HEK293 (cell line): ENCODE data around the gene SPATA21.

Experiments used
- CTCF ChIA-PET: fragments of 350-600 bp; formaldehyde crosslinking; extraction: SDS; loops from one replicate; lab custom pipeline; 2021; ENCODE audit warnings: antibody characterized with exemption; lab: Yijun Ruan, JAX
- POLR2A ChIA-PET: fragments of 300-600 bp; formaldehyde crosslinking; extraction: SDS; loops from one replicate; lab custom pipeline; 2020; ENCODE audit warnings: antibody characterized with exemption, inconsistent platforms; lab: Yijun Ruan, JAX
- H3K27ac ChIP-seq: fragments of 200-500 bp; sonication (Bioruptor generic); 2 replicates; pipeline ENCODE4 v1.5.1; 2014; ENCODE audit warnings: low read depth, low read length, control low read depth, inconsistent platforms; ENCODE audit errors: extremely low read depth
- H3K36me3 ChIP-seq, 2 experiments: fragments of 200-500 bp in 1 of 2; sonication (Bioruptor generic) in 1 of 2; 1 replicate in 1 of 2; 2 replicates in 1 of 2; pipeline ENCODE4 v1.5.1; 2014 to 2017; ENCODE audit warnings: inconsistent platforms in 2 of 2, low read length in 2 of 2; ENCODE audit not compliant: control insufficient read depth in 2 of 2, insufficient read depth in 1 of 2
- H3K4me1 ChIP-seq: fragments of 200-500 bp; sonication (Bioruptor generic); 2 replicates; pipeline ENCODE4 v1.5.1; 2014; ENCODE audit warnings: mild to moderate bottlenecking, low read length, inconsistent platforms; ENCODE audit not compliant: control insufficient read depth, insufficient read depth
- H3K4me3 ChIP-seq: 2 replicates; pipeline ENCODE4 v1.5.1; 2011; ENCODE audit warnings: low read depth, mild to moderate bottlenecking, control low read depth, low read length, moderate library complexity
- H3K9me3 ChIP-seq: fragments of 200-500 bp; sonication (Bioruptor generic); 2 replicates; pipeline ENCODE4 v1.5.1; 2014; ENCODE audit warnings: low read depth, low read length, inconsistent platforms; ENCODE audit not compliant: control insufficient read depth, insufficient read depth
- MYNN ChIP-seq: fragments of 450-650 bp; formaldehyde crosslinking; IDR thresholded peaks from 2 replicates; pipeline ENCODE4 v1.5.1; 2016; ENCODE audit warnings: missing biosample characterization, missing genetic modification characterization, borderline replicate concordance
- SP2 ChIP-seq: fragments of 450-650 bp; formaldehyde crosslinking; IDR thresholded peaks from 2 replicates; pipeline ENCODE4 v1.5.1; 2016; ENCODE audit warnings: missing biosample characterization, missing genetic modification characterization
- ZBTB7A ChIP-seq: fragments of 450-650 bp; formaldehyde crosslinking; IDR thresholded peaks from 2 replicates; pipeline ENCODE4 v1.5.1; 2016; ENCODE audit warnings: low read depth, missing biosample characterization, missing genetic modification characterization
- ZBTB8A ChIP-seq: fragments of 450-650 bp; formaldehyde crosslinking; IDR thresholded peaks from 2 replicates; pipeline ENCODE4 v1.5.1; 2016; ENCODE audit warnings: missing biosample characterization, missing genetic modification characterization
- ZNF132 ChIP-seq: fragments of 450-650 bp; formaldehyde crosslinking; IDR thresholded peaks from 2 replicates; pipeline ENCODE4 v1.5.1; 2017; ENCODE audit warnings: missing biosample characterization, missing genetic modification characterization, borderline replicate concordance
- ZNF155 ChIP-seq: fragments of 450-650 bp; formaldehyde crosslinking; IDR thresholded peaks from 2 replicates; pipeline ENCODE4 v1.5.1; 2016; ENCODE audit warnings: missing biosample characterization, missing genetic modification characterization
- ZNF354C ChIP-seq: fragments of 450-650 bp; formaldehyde crosslinking; IDR thresholded peaks from 2 replicates; pipeline ENCODE4 v1.5.1; 2016; ENCODE audit warnings: missing biosample characterization, missing genetic modification characterization, low read depth, borderline replicate concordance
- ZNF366 ChIP-seq: fragments of 450-650 bp; formaldehyde crosslinking; conservative IDR thresholded peaks from 2 replicates; pipeline ENCODE4 v1.5.1; 2016; ENCODE audit warnings: missing biosample characterization, missing genetic modification characterization
- ZNF394 ChIP-seq: fragments of 450-650 bp; formaldehyde crosslinking; IDR thresholded peaks from 2 replicates; pipeline ENCODE4 v1.5.1; 2016; ENCODE audit warnings: missing biosample characterization, missing genetic modification characterization, mild to moderate bottlenecking, moderate library complexity, borderline replicate concordance
- ZNF571 ChIP-seq: fragments of 450-650 bp; formaldehyde crosslinking; IDR thresholded peaks from 2 replicates; pipeline ENCODE4 v1.5.0; 2017; ENCODE audit warnings: missing biosample characterization, missing genetic modification characterization
- ZNF610 ChIP-seq: fragments of 450-650 bp; formaldehyde crosslinking; IDR thresholded peaks from 2 replicates; pipeline ENCODE4 v1.5.1; 2016; ENCODE audit warnings: missing biosample characterization, missing genetic modification characterization, borderline replicate concordance
- ZSCAN16 ChIP-seq: fragments of 450-650 bp; formaldehyde crosslinking; IDR thresholded peaks from 2 replicates; pipeline ENCODE4 v1.5.1; 2016; ENCODE audit warnings: missing biosample characterization, missing genetic modification characterization
- ZSCAN30 ChIP-seq: fragments of 450-650 bp; IDR thresholded peaks from 2 replicates; pipeline ENCODE4 v1.5.1; 2018; ENCODE audit warnings: missing biosample characterization, mild to moderate bottlenecking, missing genetic modification characterization, moderate library complexity
- TF ChIP-seq, protein P1 (sequence below): fragments of 450-650 bp; formaldehyde crosslinking; IDR thresholded peaks from 2 replicates; pipeline ENCODE4 v1.5.1; 2016; ENCODE audit warnings: missing biosample characterization, missing genetic modification characterization
- TF ChIP-seq, protein P2 (sequence below): fragments of 450-650 bp; formaldehyde crosslinking; IDR thresholded peaks from 2 replicates; pipeline ENCODE4 v1.5.1; 2016; ENCODE audit warnings: missing biosample characterization, missing genetic modification characterization
- TF ChIP-seq, protein P3 (sequence below): fragments of 450-650 bp; formaldehyde crosslinking; IDR thresholded peaks from 2 replicates; pipeline ENCODE4 v1.5.1; 2016; ENCODE audit warnings: missing biosample characterization, missing genetic modification characterization, low read depth
- TF ChIP-seq, protein P4 (sequence below): fragments of 450-650 bp; formaldehyde crosslinking; IDR thresholded peaks from 2 replicates; pipeline ENCODE4 v1.5.1; 2016; ENCODE audit warnings: missing biosample characterization, missing genetic modification characterization
- TF ChIP-seq, protein P5 (sequence below): fragments of 450-650 bp; formaldehyde crosslinking; optimal IDR thresholded peaks from 2 replicates; pipeline ENCODE3; 2016; ENCODE audit warnings: missing biosample characterization, mild to moderate bottlenecking, missing genetic modification characterization
- TF ChIP-seq, protein P6 (sequence below): fragments of 450-650 bp; IDR thresholded peaks from 2 replicates; pipeline ENCODE4 v1.5.1; 2018; ENCODE audit warnings: missing biosample characterization, mild to moderate bottlenecking, missing genetic modification characterization

Gene SPATA21

DNA sequence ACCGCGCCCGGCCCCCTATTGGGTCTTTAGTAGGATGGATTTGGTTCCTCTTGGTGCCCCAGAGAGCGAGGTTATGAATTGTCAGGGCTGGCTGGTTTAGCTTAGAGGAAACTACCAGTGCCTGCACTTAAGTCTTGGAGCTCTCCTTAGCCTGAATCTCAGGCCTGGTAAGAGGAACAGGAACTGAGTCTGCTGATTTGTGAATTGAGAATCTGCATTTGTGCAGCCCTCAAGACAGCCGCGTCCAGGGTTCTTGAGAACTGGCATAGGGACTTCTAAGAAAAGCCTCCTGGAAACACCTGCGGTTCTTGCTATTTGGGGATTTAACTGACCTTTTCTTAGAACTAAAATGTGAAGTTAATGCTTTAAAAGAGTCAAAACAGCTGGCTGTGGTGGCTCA, 5.0 kb upstream of the SPATA21 start:
- H3K36me3 ChIP-seq: peaks cover 0 to 51% of the 10 kb centered on the region in 2 experiments; a peak in 2 of 3 replicates
- ChIA-PET CTCF (no interaction called here), POLR2A (no interaction called here)
- H3K9me3 ChIP-seq: no peaks in the 10 kb centered on the region
- H3K4me3 ChIP-seq: no peak overlapping the region
- no peak overlapping the region for H3K27ac ChIP-seq
- no peaks in the 10 kb centered on the region for H3K4me1 ChIP-seq
- no peak for TF ChIP-seq ZBTB7A (tag by site-specific recombination)
- no peak for TF ChIP-seq ZNF394 (tag by site-specific recombination)
- TF ChIP-seq SP2 (tag by site-specific recombination): no peak
- TF ChIP-seq, protein P1, sequence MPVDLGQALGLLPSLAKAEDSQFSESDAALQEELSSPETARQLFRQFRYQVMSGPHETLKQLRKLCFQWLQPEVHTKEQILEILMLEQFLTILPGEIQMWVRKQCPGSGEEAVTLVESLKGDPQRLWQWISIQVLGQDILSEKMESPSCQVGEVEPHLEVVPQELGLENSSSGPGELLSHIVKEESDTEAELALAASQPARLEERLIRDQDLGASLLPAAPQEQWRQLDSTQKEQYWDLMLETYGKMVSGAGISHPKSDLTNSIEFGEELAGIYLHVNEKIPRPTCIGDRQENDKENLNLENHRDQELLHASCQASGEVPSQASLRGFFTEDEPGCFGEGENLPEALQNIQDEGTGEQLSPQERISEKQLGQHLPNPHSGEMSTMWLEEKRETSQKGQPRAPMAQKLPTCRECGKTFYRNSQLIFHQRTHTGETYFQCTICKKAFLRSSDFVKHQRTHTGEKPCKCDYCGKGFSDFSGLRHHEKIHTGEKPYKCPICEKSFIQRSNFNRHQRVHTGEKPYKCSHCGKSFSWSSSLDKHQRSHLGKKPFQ (tag by site-specific recombination): no peak
- no peak for TF ChIP-seq ZNF354C
- no peak for TF ChIP-seq MYNN
- TF ChIP-seq, protein P2, sequence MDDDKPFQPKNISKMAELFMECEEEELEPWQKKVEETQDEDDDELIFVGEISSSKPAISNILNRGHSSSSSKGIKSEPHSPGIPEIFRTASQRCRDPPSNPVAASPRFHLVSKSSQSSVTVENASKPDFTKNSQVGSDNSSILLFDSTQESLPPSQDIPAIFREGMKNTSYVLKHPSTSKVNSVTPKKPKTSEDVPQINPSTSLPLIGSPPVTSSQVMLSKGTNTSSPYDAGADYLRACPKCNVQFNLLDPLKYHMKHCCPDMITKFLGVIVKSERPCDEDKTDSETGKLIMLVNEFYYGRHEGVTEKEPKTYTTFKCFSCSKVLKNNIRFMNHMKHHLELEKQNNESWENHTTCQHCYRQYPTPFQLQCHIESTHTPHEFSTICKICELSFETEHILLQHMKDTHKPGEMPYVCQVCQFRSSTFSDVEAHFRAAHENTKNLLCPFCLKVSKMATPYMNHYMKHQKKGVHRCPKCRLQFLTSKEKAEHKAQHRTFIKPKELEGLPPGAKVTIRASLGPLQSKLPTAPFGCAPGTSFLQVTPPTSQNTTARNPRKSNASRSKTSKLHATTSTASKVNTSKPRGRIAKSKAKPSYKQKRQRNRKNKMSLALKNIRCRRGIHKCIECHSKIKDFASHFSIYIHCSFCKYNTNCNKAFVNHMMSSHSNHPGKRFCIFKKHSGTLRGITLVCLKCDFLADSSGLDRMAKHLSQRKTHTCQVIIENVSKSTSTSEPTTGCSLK (tag by site-specific recombination): no peak
- TF ChIP-seq, protein P3, sequence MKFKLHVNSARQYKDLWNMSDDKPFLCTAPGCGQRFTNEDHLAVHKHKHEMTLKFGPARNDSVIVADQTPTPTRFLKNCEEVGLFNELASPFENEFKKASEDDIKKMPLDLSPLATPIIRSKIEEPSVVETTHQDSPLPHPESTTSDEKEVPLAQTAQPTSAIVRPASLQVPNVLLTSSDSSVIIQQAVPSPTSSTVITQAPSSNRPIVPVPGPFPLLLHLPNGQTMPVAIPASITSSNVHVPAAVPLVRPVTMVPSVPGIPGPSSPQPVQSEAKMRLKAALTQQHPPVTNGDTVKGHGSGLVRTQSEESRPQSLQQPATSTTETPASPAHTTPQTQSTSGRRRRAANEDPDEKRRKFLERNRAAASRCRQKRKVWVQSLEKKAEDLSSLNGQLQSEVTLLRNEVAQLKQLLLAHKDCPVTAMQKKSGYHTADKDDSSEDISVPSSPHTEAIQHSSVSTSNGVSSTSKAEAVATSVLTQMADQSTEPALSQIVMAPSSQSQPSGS (tag by site-specific recombination): no peak
- TF ChIP-seq, protein P4, sequence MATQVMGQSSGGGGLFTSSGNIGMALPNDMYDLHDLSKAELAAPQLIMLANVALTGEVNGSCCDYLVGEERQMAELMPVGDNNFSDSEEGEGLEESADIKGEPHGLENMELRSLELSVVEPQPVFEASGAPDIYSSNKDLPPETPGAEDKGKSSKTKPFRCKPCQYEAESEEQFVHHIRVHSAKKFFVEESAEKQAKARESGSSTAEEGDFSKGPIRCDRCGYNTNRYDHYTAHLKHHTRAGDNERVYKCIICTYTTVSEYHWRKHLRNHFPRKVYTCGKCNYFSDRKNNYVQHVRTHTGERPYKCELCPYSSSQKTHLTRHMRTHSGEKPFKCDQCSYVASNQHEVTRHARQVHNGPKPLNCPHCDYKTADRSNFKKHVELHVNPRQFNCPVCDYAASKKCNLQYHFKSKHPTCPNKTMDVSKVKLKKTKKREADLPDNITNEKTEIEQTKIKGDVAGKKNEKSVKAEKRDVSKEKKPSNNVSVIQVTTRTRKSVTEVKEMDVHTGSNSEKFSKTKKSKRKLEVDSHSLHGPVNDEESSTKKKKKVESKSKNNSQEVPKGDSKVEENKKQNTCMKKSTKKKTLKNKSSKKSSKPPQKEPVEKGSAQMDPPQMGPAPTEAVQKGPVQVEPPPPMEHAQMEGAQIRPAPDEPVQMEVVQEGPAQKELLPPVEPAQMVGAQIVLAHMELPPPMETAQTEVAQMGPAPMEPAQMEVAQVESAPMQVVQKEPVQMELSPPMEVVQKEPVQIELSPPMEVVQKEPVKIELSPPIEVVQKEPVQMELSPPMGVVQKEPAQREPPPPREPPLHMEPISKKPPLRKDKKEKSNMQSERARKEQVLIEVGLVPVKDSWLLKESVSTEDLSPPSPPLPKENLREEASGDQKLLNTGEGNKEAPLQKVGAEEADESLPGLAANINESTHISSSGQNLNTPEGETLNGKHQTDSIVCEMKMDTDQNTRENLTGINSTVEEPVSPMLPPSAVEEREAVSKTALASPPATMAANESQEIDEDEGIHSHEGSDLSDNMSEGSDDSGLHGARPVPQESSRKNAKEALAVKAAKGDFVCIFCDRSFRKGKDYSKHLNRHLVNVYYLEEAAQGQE (tag by site-specific recombination): no peak
- no peak for TF ChIP-seq ZSCAN16 (tag by site-specific recombination)
- no peak for TF ChIP-seq ZNF366 (tag by site-specific recombination)
- TF ChIP-seq, protein P5, sequence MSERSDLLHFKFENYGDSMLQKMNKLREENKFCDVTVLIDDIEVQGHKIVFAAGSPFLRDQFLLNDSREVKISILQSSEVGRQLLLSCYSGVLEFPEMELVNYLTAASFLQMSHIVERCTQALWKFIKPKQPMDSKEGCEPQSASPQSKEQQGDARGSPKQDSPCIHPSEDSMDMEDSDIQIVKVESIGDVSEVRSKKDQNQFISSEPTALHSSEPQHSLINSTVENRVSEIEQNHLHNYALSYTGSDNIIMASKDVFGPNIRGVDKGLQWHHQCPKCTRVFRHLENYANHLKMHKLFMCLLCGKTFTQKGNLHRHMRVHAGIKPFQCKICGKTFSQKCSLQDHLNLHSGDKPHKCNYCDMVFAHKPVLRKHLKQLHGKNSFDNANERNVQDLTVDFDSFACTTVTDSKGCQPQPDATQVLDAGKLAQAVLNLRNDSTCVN (tag by site-specific recombination): no peak
- no peak for TF ChIP-seq ZBTB8A
- TF ChIP-seq ZNF132 (tag by site-specific recombination): no peak
- TF ChIP-seq ZNF610 (tag by site-specific recombination): no peak
- TF ChIP-seq, protein P6, sequence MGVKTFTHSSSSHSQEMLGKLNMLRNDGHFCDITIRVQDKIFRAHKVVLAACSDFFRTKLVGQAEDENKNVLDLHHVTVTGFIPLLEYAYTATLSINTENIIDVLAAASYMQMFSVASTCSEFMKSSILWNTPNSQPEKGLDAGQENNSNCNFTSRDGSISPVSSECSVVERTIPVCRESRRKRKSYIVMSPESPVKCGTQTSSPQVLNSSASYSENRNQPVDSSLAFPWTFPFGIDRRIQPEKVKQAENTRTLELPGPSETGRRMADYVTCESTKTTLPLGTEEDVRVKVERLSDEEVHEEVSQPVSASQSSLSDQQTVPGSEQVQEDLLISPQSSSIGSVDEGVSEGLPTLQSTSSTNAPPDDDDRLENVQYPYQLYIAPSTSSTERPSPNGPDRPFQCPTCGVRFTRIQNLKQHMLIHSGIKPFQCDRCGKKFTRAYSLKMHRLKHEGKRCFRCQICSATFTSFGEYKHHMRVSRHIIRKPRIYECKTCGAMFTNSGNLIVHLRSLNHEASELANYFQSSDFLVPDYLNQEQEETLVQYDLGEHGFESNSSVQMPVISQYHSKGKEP: no peak
- no peak for TF ChIP-seq ZNF155 (tag by site-specific recombination)
- no peak for TF ChIP-seq ZNF571 (tag by site-specific recombination)
- TF ChIP-seq ZSCAN30 (tag by site-specific recombination): no peak
